HG03039 (cell line): ENCODE data around the gene CEP128.
A peak's percentile ranks its signal among the peaks of the same experiment; 100 is the strongest.

Experiments used
- ATAC-seq: cut with Tn5 transposase; IDR thresholded peaks from one replicate; pipeline ENCODE4 v1.9.1; 2021; ENCODE audit warnings: mild to moderate bottlenecking, moderate library complexity; ENCODE audit not compliant: unreplicated experiment

The CEP128 gene

DNA sequence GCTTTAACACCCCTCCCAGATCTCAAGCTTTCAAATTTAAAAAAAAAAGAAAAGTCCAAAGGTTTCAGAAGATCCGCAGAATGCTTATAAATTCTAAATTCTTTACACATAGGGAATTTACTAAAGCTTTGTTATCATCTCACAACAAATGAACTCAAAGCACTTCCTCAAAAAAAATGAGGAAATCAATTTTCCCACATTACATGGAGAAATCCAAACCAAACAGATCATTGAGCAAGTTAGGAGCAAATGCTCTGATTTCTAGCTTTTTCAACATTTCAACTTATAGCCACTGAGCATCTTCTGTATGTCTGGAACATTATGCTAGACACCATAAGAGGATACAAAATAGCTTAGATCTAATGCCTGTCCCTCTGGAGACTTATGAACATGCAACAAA is 161.0 kb downstream of the CEP128 start:
- no peak for ATAC-seq

DNA sequence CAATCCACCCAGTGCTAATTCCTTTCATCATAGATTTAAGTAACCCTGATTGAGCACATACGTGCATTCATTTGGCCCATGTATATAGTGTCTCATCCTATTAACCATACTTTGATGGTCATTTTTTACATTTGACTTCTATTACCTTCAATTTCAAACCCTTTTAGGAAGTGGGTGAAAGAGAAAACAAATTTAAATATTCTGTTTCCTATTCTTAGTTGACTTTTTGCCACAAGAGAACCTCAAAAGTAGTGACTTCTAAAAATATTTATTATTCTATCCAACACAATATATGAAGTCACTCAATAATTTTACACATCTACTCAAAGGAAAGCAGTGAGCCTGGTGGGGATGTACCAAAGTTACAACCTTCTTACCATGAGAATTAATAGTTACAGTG is 164.9 kb downstream of the CEP128 start:
- no peak for ATAC-seq

DNA sequence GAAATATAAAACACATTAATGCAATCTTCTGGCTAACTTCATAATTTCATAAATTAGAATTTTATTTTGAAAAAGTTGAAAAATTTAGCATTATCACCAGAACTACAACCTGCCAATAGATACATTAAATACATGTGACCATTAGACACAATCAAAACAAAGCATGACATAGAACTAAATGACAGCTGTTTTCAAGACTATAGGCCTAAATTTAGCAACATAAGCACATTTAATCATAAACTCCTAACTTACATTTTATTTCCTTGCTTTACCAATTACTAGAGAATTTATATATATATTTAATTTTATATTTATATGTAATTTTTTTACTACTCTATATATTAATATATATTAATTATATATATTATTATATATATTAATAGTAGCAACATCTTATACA is 165.4 kb downstream of the CEP128 start:
- no peak for ATAC-seq

DNA sequence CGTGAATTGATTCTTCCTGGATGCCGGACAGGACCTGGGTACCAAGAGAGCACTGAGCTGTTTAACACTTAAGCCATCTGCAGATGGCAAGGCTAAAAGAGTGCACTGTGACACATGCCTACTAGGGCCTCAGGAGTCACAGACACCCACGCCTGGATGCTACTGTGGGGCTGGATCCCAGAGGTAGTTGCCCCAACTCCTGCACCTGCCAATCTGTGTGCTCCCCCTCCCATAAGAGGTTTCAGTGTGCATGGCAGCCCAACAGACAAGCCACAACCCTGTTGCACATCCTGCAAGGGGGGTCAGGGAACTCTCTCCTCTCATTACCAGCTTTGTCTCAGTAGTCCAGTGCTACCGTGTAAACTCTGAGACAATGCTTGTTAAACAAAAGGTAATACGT is 169.0 kb downstream of the CEP128 start:
- no peak for ATAC-seq

DNA sequence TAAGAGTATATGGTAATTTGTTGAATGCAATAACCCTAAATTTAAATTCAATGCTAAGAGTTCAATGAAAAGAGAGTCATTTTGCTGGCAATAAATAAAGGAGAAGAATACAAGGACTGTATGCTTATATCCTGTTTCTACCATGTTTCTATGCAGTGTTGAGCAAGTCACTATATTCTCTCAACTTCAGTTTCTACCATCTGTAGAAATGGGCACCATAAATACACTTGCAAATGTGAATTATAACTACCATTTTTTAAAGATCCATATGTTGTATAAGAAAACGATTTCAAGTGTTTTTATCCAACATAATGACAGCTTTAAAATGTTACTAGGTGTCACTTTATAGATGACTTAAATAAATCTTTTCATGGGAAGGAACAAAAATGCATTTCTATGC is 170.3 kb downstream of the CEP128 start:
- no peak for ATAC-seq

DNA sequence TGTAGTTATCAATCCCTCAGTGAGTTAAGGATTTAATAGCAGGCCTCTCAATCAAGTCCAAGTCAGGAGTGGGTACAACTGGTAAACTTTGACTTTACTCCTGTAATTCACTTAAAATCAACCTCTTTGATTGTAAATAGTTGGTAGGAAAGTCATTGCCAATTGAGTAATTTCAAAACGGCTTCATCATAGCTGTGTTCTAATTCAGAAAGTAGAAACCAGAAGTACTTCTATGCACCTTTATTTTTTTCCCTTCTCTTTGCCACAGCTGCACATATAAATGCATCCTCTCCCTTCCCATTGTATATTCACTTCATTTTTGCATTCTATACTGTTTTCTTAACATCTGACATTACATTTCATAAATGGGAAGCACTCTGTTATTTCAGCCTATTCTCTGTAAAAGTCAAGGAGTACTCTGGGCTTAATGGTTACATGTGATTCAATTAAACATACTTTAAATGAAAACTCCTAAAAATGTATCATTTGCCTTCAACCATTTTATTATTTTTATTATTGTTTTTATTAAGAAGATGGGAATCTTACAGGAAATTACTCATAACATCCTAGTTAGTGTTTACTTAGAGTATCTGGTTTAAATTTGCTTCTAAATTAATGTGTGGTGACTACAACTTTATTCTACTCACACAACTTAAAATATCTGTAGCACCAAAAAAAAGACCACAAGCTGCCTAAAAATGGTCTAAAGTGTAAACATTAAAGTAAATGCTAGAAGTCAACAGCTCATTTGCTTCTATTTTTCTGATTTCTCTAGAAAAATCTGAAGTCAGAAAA is 171.2 kb downstream of the CEP128 start:
- no peak for ATAC-seq

DNA sequence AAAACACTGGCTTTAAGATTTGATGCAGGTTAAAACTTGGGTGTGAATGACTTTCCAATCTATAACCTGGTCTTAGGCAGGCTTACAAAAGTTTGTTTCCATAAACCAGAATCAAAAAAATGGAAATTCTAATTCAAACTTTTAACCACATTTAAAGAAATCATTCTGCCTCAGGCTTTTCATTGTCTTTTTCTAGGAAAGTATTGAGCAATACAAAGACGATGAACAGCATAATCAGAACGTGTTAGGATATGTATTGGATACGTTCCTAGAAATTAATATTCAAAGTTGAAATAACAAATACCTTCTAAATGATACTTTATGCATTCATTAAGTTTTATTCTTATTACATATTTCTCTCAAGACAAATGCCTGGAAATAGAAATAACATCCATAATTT is 172.9 kb downstream of the CEP128 start:
- no peak for ATAC-seq

DNA sequence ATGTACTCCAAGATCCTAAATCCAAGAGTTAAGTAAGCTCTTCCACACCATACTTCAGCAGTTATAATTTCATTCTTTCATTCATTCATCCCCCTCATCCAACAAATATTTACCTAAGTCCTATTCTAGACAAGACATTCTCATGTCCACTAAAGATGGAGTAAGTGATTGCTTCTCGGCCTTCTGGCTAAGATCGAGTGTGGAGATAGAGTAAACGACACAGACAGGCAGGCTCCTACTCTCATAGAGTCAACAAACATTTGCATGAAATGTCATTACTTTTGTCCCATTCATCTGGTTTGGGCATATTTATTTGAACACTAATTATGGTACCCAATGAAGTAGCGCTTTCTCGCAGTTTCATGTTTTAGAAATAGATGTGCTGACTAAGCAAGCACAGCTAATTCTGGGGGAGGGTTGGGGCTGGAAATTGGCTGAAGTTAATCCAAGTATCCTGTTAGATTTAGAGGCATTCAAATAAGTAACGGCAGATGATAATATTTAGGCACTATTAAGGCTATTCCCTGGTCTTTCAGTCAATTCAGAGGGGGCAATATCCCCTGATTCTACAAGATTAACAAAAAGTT is 176.5 kb downstream of the CEP128 start:
- ATAC-seq = no peak

DNA sequence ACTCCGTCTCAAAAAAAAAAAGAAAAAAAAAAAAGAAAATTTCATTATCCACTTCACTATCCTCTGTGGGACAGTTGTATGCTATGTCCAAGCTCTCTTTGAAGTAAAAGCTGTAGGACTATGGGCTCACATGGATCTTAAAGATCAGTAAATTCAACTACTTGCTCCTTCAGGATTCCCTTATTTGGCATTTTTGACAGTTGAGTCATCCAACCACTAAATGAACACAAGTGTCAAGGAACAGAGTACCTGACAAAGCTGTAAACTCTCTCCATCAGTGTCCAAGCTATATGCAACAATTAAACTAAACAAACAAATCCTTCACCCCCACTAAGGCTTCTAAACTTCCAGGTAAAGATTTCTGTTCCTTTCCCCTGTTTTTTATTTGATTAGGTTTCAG is 177.0 kb downstream of the CEP128 start:
- ATAC-seq = no peak

DNA sequence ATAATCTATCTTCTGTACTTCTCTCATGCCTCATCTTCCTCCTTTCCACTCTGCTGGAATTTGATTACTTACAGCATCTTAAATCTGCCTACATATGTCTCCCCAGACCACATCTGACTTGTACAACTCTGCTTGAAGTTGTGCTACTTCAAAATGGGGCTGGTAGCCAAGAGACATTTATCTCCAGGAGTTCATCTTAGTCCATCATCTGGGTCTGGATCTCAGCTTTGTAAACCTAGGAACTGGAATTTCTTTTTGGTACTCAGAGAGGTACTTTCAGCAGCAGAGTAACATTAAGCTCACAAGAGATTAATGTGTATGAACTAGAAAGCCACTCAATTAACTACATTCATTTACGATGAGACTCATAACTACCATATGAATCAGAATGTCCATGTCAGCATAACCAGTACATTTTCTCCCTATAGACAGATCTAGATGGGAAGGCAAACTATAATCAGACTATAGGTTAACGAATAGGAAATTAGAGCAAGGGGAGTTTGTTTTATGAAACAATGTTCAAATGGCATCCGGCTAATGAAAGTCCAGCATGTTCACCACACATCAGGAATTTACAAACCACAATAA is 178.8 kb downstream of the CEP128 start:
- ATAC-seq = no peak

DNA sequence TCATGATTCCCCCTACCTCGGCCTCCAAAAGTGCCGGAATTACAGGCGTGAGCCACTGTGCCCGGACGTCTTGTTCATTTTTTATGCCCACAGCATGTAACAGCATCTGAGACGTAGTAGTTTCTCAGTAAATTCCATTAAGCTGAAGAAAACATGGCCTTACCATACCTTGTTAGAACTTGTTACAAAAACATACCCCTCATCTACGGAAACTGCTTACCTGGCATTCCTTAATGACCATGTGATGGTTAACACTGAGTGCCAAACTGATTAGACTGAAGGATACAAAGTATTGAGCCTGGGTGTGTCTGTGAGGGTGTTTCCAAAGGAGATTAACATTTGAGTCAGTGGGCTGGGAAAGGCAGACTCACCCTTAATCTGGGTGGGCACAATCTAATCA is 186.8 kb downstream of the CEP128 start:
- no peak for ATAC-seq

DNA sequence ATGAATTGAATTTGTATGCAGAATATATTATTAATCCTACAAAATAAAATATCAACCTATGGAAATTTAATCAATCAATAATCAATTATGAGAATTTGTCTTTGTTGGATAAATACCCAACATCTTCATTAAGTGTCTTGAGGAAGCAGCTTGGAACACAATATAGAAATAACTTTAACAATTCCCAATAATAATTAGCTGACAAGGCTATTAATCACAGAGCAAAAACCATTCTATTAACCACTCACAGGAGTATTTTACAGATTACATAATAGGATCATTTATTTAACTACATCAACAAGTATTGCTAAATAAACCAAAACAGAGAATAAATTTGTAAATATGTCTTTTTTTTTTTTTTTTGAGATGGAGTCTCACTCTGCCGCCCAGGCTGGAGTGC is 190.3 kb downstream of the CEP128 start:
- no peak for ATAC-seq

DNA sequence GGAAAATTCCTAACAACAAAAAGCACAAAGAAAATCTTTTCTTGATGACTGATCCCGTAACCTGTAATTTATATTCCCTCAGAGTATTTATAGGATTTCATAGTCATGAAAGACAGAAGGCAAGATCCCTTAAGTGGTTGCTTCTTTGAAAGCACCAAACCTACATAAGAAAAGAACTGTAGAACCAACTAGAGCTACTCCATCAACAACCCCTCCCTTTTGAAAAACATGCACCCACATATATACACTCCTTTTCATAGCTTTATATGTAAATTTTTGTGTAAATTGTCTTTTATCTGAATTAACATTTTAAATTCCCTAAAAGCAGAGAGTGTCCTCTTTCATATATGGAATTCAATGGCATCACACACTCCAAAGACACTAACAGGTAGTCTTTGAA is 215.3 kb downstream of the CEP128 start:
- no peak for ATAC-seq

DNA sequence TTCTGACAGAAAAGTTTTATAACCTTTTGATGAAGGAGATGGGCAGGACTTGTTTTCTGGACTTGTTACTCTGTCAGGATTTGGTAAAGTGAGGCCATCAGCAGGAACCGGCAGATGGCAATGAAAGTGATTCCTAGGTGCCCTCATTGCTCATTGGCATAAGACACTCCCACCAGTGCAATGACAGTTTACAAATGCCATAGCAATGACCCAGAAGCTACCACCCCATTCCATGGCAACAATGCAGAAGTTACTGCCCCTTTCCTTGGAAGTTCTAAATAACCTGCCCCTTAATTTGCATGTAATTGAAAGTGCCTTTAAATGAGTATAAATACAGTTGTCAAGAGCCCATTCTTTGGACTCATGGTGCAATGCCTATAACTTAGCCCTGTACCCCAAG is 222.6 kb downstream of the CEP128 start:
- ATAC-seq = no peak

DNA sequence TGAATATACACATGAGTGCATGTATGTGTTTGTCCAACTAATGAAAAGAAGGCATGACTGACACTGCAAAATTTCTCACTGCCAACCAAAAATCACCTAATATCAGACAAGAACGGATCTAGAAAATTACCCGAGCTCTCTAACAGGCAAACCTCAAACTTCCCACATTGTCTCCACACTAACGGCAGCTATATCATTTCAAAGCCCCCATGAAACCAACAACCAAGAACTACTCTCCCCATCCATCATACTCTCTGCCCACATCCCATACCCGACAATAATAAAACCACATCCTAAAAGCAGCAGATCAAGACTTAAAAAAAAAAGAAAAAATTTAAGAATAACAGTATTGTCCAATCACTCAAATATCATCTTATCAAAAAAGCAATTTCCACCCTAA is 227.1 kb downstream of the CEP128 start:
- no peak for ATAC-seq

DNA sequence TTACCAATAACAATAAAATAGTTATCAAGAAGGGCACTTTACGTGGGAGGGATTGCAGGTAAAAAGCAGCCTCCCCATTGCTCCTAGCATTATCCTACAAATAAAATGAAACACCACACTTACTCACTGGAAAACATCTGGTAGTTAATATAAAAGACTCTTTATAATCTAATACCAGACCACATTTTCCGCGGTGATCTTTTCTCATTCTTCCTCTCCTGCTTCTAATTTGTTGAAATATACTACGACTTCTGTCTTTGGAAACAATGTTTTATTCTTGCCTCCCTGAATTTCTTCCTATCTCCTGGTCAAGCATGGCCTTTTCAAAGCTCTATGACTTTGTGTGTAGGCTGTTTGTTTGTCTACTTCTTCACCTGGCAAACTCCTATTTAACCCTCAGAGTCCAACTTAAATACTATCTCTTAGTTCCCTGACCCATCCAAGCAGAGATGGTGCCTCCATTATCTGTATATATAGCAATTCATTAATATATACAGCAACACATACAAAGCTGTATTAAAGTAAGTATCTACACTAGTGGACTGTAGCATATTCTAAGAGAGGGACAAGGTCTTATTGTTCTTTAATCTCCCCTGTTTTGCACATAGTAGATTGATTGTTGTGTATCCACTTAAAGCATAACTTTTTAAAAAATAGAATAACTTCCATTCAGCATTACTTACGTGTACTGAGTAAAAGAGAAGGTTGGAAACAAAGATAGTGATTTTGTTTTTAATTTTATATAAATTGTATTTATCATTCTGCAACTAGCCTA is 228.3 kb downstream of the CEP128 start:
- no peak for ATAC-seq

DNA sequence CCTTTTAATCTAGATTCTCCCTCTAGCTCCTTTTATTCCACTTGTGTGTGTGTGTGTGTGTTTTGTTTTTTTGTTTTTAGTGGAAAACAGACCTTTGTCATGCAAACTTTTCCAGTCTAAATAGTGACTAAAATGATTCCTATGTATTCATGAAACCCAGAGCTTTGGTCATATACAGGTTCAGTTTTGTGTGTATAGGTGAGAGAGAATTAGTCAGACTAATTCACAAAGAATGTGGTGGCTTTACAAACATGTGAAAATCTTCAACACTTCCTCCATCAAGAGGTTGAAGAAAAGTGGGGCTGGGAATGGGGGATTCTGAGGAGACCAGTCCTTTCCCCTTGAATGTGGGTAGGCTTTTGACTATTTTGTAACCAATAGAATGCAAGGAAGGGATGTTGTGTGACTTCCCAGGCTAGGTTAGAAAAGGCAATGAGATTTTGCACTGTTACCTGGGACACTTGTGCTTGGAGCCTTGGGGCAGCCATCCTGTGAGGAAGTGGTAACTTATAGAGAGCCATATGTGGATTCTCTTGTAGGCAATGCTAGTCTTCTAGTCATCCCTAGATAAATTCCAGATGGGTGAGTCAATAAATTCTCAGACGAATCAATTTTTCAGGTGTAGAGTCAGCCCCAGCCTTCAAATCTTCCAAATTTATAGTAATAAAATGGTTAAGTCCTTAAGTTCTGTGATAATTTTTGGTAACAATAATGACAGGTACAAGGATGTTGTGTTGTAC is 236.1 kb downstream of the CEP128 start:
- no peak for ATAC-seq

DNA sequence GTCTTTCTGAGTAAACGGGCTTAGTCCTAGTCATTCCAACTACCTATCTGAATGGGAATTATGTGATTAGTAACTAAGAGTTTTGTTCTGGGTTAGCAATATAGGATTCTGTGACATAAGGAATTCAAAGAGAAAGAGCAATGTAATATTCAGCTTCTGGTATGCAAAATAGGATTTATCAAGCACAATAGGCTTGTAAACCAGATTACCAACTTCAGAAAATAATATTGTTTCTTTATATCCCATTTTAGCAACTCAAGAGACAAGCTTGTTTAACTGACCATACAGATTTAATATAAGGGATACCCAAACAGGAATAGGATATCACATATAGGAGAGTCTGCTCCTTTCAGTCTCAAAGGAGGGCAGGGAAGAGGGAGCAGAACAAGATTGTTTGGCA is 240.9 kb downstream of the CEP128 start:
- no peak for ATAC-seq

DNA sequence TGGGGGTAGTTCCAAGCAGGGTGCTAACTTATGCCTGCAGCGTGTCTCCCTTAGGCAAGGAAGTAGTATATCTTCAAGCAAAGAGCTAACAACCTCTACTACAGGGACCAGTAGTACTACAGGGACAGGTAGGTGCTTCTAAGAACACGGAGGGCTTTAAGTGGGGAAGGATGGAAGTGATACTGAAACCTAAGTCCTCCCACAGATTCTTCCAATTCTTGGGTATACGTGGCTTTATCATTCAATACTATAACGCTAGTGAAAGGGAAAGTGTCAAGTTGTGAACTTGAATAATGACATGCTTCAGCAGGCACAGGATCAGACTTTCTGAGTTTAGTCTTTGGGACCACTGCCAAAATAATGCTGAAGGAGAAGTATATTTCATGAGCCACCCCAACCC is 241.7 kb downstream of the CEP128 start:
- peak; percentile 52 for ATAC-seq

DNA sequence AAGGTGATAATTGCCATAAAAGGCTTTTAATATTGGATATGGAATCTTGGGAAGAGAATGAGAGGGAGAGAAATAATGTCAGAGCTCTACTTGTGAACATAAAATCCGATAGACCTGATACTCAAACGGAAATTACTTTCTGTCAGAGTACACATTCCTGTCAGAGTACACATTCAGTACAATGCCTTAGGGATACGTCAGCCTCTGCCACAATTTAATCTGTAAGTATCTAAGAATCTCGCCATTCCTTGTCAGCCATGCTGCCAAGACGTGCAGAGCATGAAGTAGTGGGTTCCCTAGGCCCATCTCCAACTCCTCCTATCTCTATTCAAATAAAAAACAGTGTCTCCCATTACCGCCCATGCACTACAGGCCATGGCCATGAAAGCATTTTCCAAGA is 242.6 kb downstream of the CEP128 start:
- no peak for ATAC-seq

DNA sequence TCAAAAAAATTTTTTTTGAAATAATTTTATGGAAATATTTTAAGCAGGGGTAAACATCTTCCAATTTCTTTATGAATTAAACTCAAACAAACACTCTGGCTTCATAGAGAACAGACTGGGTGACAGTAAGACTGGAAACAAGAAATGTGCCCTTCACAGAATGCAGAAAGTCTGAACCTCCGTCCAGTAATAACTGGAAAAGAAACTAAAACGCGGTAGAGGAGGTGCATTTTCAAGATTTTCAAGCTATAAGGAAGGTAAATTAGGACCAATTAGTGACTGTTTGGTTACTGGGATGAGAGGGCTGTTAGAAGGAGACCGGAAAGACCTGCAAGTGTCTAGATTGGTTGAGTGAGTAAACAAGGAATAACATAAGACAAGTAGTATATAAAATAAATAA is 245.7 kb downstream of the CEP128 start:
- peak; percentile 64 for ATAC-seq
